Erythroblast (primary cell): ENCODE data around the gene OPCML.

Source experiments
- GATA1 ChIP-seq: IDR thresholded peaks from 2 replicates; pipeline ENCODE4 v1.6.1; 2011; ENCODE audit warnings: low read depth, mild to moderate bottlenecking, control low read depth, low read length, moderate library complexity
- POLR2A ChIP-seq: IDR thresholded peaks from 2 replicates; pipeline ENCODE4 v1.6.1; 2011; ENCODE audit warnings: mild to moderate bottlenecking, low read length

DNA sequence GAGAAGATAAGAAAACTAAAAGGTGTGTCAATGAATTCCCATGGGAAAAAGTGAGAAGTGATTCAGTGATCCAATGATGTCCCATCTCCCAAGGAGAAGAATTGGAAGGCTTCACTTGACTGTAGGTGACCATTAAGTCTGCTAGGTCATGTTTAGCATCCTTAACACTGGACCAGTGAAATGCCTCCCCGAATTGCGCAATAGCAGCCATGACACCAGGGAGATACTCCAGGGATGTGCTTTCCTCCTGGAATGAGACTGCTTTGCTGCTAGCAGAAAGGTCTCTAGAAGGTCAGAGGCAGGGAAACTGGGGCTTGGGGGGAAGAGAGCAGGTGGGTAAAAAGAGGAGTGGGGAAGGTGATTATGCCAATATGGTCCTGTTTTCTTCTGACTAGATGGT is 364.3 kb downstream of the OPCML start:
- TF ChIP-seq POLR2A: no peak
- no peak for TF ChIP-seq GATA1
